Colonic mucosa (tissue), 4 donors: ENCODE measurements around the gene CPEB4. TPM values are rescaled to one million over a fixed set of nuclear protein-coding genes. Genes with fewer than 3 reads are reported as not detected.

Source experiments
- DNase-seq: peaks from one replicate; pipeline ENCODE4 v3.0.0-alpha.2; 2020
- H3K27ac ChIP-seq: fragments of 200-600 bp; one replicate; pipeline ENCODE4 v1.8.0; 2021
- H3K27me3 ChIP-seq: fragments of 200-600 bp; one replicate; pipeline ENCODE4 v1.8.0; 2021
- H3K36me3 ChIP-seq: fragments of 200-600 bp; one replicate; pipeline ENCODE4 v1.8.0; 2021
- H3K4me1 ChIP-seq: fragments of 200-600 bp; one replicate; pipeline ENCODE4 v1.8.0; 2021; ENCODE audit warnings: mild to moderate bottlenecking
- H3K4me3 ChIP-seq: fragments of 200-600 bp; one replicate; pipeline ENCODE4 v1.8.0; 2021
- H3K9ac ChIP-seq, 2 donors: one replicate each; pipeline ENCODE4 v1.7.0; 2013; ENCODE audit warnings: control low read depth in 2 of 2, low read depth in 2 of 2, low read length in 2 of 2
- H3K9me3 ChIP-seq: fragments of 200-600 bp; one replicate; pipeline ENCODE4 v1.8.0; 2021
- CTCF ChIP-seq: fragments of 200-600 bp; IDR thresholded peaks from one replicate; pipeline ENCODE4 v1.8.0; 2022; ENCODE audit warnings: antibody characterized with exemption, mild to moderate bottlenecking
- intact Hi-C: fragments of 100-400 bp; cut with DNase I; formaldehyde crosslinking; loops from one replicate; pipeline ENCODE4 v1.14.1; 2022
- total RNA-seq, 2 donors: library from RNA; stranded (reverse); fragmentation: NEBNext Ultra II Directional in 1 of 2; extraction: Animal tissue kit (Norgen Biotek cat#: 25700) in 1 of 2; gene quantifications; one replicate each; pipeline ENCODE4 v1.2.1, GENCODE V29; 2021
- donor health status: healthy.
- donor health status: DM: no; HTN: no; CAD: no.
- donor health status: DM: no; HTN: no; CAD: no.

The CPEB4 gene
- total RNA-seq, 2 donors from 2014 or later, result 23.3 to 41.7 TPM

DNA sequence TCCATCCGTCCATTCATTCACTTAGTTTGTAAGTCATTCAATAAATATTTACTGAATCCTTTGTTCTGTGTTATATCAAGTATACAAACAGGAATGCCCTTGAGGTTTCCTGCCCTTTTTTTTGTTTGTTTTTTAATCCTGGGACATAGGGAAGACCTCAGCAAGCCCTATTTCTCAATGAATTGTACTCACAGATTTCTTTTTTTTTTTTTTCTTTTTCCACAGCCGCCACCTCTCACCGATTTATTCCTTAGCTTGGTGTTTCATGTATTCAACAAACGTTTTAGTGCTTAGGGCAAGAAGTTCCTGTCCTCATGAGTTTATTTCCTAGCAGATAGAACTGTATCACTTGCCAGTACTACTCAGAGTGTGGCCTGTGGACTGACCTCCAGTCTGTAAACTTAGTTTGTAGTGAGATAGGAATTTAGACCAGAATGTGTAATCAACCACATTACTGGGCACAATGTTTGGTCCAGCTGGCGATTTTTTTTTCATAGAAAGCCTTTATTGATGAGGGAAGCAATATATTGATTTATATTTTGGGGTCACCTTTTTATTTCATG lies 65.5 kb downstream of the CPEB4 start:
- Histone ChIP-seq H3K4me3 (no peak overlapping the region), H3K27me3 (no peaks in the 10 kb centered on the region), H3K27ac (no peak overlapping the region), H3K9me3 (no peaks in the 10 kb centered on the region), H3K4me1 (no peaks in the 10 kb centered on the region), H3K36me3 (no peaks in the 10 kb centered on the region), H3K9ac (no peak overlapping the region)
- intact Hi-C loops, result no loop called here
- no peak for DNase-seq
- TF ChIP-seq CTCF, result no peak

- H3K9me3 ChIP-seq, result no peaks in the 10 kb centered on the region
- no peak overlapping the region for H3K4me3 ChIP-seq
- H3K9ac ChIP-seq, result no peak overlapping the region
- H3K4me1 ChIP-seq, result no peaks in the 10 kb centered on the region
- H3K27me3 ChIP-seq, result no peaks in the 10 kb centered on the region
- no peak for DNase-seq
- no peaks in the 10 kb centered on the region for H3K36me3 ChIP-seq
- TF ChIP-seq CTCF, result no peak
- intact Hi-C loops, result no loop called here
- H3K27ac ChIP-seq, result no peak overlapping the region
These were observed 66.7 kb downstream of the CPEB4 start for GRCh38 chr5:173954671-173955521.

- Histone ChIP-seq H3K9ac (no peak overlapping the region), H3K27me3 (no peaks in the 10 kb centered on the region), H3K27ac (no peak overlapping the region), H3K4me3 (no peak overlapping the region), H3K36me3 (no peaks in the 10 kb centered on the region), H3K9me3 (no peaks in the 10 kb centered on the region), H3K4me1 (no peaks in the 10 kb centered on the region)
- TF ChIP-seq CTCF, result no peak
- intact Hi-C loops, result loop anchor here (5.0 kb wide), 1 partner anchor 69 kb away; no protein-coding TSS in a partner anchor
- no peak for DNase-seq
These were observed 72.8 kb downstream of the CPEB4 start for GRCh38 chr5:173960986-173961385.

DNA sequence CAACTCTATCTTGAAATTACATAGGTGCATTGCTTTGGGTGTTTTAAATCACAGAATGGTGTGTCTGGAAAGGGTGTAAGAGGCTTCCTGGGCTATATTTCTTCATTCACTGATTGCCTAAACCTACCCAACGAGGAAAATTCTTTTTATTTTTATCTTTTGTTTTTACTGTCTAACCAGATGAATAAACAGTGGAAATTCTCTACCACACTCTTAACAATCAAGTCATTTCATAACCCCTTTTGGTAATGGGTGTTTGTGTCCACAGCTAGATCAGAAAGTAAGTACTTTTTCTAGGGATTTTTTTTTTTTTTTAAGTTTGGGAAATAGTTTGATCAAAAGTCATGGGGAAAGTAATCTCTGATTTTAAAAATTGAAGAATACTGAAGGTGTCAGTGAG lies 73.3 kb downstream of the CPEB4 start:
- Histone ChIP-seq H3K27ac (no peak overlapping the region), H3K9me3 (no peaks in the 10 kb centered on the region), H3K4me1 (no peaks in the 10 kb centered on the region), H3K27me3 (no peaks in the 10 kb centered on the region), H3K4me3 (no peak overlapping the region), H3K36me3 (no peaks in the 10 kb centered on the region), H3K9ac (no peak overlapping the region)
- intact Hi-C loops, result loop anchor here (5.0 kb wide), 1 partner anchor 69 kb away; no protein-coding TSS in a partner anchor
- DNase-seq, result no peak
- no peak for TF ChIP-seq CTCF

- intact Hi-C loops, result loop anchor here (5.0 kb wide), 1 partner anchor 70 kb away; no protein-coding TSS in a partner anchor
- Histone ChIP-seq H3K9me3 (no peaks in the 10 kb centered on the region), H3K27me3 (no peaks in the 10 kb centered on the region), H3K36me3 (no peaks in the 10 kb centered on the region), H3K9ac (no peak overlapping the region), H3K4me1 (no peaks in the 10 kb centered on the region), H3K4me3 (no peak overlapping the region), H3K27ac (no peak overlapping the region)
- no peak for TF ChIP-seq CTCF
- no peak for DNase-seq
These were observed 74.4 kb downstream of the CPEB4 start for GRCh38 chr5:173962436-173962972.
